Ureter (tissue), 1 donor: ENCODE data around the gene RELT. TPM values are rescaled to one million over a fixed set of nuclear protein-coding genes. Genes with fewer than 3 reads are reported as not detected.
"Not testable (repeated sequence)": the region's sequence is repeated elsewhere in the genome, so short reads cannot be mapped to it uniquely, and the experiment has no call there.

ENCODE experiments used
- DNase-seq: peaks from one replicate; pipeline ENCODE4 v3.0.0-alpha.2; 2020; ENCODE audit warnings: low spot score
- total RNA-seq: library from RNA; stranded (reverse); gene quantifications from one replicate; pipeline ENCODE4 v1.2.4, GENCODE V29; 2023
- donor health status: DM: yes; HTN: yes; CAD: no.

Gene RELT
- total RNA-seq, 1 donor from 2014 or later, result 3.6 TPM

DNA sequence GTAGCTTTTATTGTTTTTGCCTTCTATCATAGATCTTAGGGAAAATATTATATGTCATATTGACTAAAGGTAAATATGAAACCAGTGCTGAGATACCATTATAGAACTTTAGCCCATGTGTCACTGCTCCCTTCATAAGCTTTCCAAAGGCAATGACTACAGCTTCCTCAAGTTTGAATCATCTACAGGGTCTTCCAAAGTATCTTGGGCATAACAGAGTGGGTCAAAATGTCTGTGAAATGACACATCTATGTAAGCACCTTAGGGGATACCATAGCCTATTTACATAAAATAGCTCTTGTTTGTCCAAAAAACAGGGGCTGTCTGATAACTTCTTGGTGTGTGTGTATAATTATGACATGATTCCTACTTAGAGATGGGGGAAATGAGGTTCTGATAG, 52.5 kb downstream of the RELT start:
- no peak for DNase-seq

DNA sequence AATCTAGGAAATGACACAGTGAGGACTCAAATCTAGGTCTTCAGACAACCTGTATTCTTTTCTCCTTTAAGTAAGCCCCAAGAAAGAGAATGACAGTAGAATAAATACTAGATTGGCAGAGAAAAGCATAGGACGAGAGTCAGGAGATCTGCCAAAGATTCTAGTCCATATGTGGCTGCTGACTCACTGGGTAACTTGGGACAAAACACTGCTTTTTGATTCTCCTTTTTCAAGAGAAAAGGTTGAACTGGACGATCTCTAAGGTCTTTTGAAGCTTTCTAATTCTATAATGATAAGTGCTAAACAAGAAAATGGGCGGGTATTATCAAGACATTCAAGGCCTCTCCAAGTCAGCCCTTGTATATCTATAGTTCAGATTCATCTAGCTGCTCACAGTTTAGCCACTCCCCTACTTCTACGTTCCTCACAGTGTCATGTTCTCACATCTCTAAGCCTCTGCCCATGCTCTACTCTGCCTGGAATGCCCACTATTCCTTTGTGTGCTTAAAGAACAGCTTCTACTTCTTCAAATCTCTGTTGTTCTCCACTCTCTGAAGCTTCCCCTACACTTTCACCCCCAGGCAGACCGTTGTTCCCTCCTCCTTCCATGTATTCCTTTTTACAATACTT, 53.0 kb downstream of the RELT start:
- no peak for DNase-seq

DNA sequence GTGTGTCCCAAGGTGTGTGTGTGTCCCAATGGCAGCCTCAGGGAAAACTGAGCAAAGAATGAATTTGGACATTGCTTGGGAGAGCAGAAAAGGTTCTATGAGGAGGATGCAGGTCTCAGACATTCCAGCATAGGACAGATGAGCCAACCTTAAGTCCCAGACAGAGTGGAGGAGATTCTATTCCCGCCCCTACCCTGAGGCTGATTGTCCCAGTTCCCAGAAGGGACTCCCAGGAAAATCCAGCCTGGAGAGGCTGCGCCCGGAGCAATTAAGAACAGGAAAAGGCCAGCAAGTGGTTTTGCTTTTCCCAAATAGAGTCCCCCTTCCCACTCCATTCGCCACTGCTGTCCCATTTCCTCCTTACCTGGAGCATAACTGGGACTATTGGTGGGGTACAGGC, 54.1 kb downstream of the RELT start:
- DNase-seq, result no peak

DNA sequence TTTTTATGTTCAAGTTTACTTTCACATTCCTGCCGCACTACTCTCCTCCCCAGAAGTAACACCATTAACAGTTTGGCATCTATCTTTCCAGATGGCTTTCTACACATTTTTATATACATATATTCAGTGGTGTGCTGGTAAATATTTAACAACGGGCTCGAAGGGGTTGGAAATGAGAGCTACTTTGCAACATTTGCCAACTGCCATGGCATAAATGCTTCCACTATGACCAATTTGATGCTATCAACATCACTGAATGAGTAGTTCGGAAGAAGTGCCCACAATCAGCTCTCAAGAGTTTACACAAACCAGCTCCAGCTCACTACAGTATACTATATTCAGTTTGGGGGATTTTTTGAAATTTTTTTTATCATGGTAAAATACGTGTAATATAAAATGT, 55.2 kb downstream of the RELT start:
- no peak for DNase-seq

DNA sequence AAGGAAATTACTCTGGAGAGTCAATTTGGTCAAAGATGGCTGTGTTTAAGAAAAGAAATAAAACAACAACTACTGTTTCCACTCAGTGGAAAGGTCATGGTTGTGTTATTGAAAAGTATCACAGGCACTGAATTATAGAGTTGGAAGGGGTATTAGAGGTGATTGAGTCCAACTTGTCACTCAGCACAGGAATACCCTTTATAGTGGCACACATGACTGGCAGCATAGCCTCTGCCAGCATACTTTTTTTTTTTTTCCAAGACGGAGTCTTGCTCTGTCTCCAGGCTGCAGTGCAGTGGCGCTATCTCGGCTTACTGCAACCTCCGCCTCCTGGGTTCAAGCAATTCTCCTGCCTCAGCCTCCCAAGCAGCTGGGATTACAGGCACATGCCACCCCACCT, 60.7 kb downstream of the RELT start:
- DNase-seq, result not testable (repeated sequence)

DNA sequence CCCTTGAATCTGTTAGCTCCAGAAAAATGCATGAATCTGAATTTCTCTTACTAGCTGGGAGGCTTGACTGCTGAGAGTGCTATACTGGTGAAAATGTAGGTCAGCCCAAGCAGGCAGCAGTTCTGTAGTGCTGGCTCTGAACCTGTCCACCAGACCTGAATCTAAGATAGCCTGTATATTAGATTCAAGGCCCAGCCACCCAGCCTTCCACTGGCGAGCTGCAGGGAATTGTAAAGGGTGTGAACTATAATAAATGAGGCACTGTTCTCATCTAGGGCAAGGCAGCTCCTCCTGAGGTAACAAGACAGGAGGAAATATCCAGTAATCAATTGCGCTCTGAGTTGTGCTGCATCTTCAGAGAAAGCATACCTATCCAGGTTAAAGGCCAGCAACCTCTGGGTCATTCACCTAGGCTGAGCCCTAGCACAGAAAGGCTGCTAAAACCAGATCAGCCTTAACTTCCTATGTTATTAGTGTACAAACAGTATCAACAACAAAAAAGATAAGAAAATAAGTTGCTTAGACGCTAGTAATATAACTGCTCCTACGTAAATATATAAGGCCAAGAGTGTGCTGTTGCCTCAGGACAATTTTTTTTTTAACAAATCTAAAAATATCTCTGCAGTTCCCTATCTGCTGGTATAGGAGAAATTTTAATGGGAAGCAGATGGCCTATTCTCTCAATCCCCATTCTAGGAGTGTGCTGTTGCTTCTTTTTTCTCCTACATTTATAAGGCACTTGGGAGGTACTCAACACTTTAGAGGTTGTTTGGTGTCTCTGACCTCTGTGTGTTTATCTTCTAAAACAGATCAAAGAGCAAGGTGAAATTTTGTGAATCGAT, 63.0 kb downstream of the RELT start:
- no peak for DNase-seq

DNA sequence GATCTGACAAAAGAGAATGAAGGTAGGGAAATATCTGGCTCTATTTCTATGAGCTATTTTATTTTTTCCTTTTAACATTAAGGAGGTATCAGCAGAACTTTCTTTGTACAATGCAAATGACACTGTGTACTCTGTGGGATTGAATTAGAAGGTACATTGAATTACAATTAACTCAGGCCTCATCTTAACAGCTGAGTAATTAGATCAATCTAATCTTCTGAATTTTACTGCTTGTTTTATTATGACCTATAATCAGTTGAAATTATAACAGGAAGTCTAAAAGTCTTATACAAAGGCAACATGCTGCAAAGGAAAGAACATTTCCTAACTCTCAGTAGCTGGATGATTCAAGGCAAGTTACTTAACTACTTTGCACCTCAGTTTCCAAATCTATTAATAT, 69.8 kb downstream of the RELT start:
- DNase-seq, result no peak

DNA sequence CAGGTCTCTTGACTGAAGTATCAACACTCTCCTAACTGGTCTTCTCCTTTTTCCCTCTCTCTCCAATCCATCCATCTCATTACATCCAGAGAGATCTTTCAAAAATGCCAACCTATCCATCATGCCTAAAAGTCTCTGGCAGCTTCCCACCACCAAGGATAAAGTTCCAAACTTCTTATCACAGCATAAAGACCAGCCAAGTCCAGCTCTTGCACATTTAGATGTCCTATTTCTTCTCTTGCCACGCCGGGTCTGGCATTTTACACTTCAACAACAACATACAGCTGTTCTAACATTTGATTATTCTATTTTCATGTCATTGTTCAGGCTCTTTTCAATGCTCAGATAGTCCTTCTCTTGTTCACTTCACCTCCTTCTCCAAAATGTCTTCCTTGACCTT, 70.6 kb downstream of the RELT start:
- no peak for DNase-seq

Other genes with a start within 250 kb of the RELT start
- 42.5 TPM for gene FCHSD2, start 234.1 kb upstream of the RELT start, total RNA-seq
- gene P2RY2, start 158.1 kb upstream of the RELT start, total RNA-seq, result 20.2 TPM
- gene P2RY6, start 104.1 kb upstream of the RELT start, total RNA-seq, result 2.2 TPM
- 71.5 TPM for gene ARHGEF17, start 68.1 kb upstream of the RELT start, total RNA-seq
- 29.7 TPM for gene FAM168A, start 221.7 kb downstream of the RELT start, total RNA-seq